ENCODE data around the gene FYTTD1.
"Not testable (repeated sequence)": the region's sequence is repeated elsewhere in the genome, so short reads cannot be mapped to it uniquely, and the experiment has no call there.

FYTTD1 gene

GRCh38 chr3:197749601-197750395, at the start of gene FYTTD1:
Gene FYTTD1 (plus strand): TSS chr3:197749883. CDS start chr3:197749972, 89 bp downstream.
- peak; percentile 48 to 97 (median 88) for DNase-seq

- no peak for DNase-seq
Observed at GRCh38 chr3:197700095-197700494, 49.6 kb upstream of the FYTTD1 start.

- no peak for DNase-seq
Observed at GRCh38 chr3:197701841-197702240, 47.8 kb upstream of the FYTTD1 start.

- no peak for DNase-seq
Observed at GRCh38 chr3:197706658-197707057, 43.0 kb upstream of the FYTTD1 start.

GRCh38 chr3:197709135-197709534, 40.5 kb upstream of the FYTTD1 start:
- no peak for DNase-seq

GRCh38 chr3:197710965-197711364, 38.7 kb upstream of the FYTTD1 start:
- DNase-seq, result not testable (repeated sequence)

- DNase-seq, result peak in 50 of 51 donors; percentile 4 to 91 (median 70)
Observed at GRCh38 chr3:197711973-197712707, 37.5 kb upstream of the FYTTD1 start.

GRCh38 chr3:197713477-197713822, 36.2 kb upstream of the FYTTD1 start:
- no peak for DNase-seq

GRCh38 chr3:197714251-197714650, 35.4 kb upstream of the FYTTD1 start:
- DNase-seq, result no peak

- no peak for DNase-seq
Observed at GRCh38 chr3:197718891-197719290, 30.8 kb upstream of the FYTTD1 start.

GRCh38 chr3:197720694-197721093, 29.0 kb upstream of the FYTTD1 start:
- no peak for DNase-seq

GRCh38 chr3:197722734-197723133, 26.9 kb upstream of the FYTTD1 start:
- DNase-seq, result no peak

GRCh38 chr3:197727878-197728277, 21.8 kb upstream of the FYTTD1 start:
- DNase-seq, result not testable (repeated sequence)

GRCh38 chr3:197728487-197728886, 21.2 kb upstream of the FYTTD1 start:
- DNase-seq, result no peak

GRCh38 chr3:197730200-197730599, 19.5 kb upstream of the FYTTD1 start:
- peak in 1 of 51 donors; percentile 15 for DNase-seq

- DNase-seq, result not testable (repeated sequence)
Observed at GRCh38 chr3:197730770-197731169, 18.9 kb upstream of the FYTTD1 start.

- not testable (repeated sequence) for DNase-seq
Observed at GRCh38 chr3:197731483-197731882, 18.2 kb upstream of the FYTTD1 start.

GRCh38 chr3:197733042-197733441, 16.6 kb upstream of the FYTTD1 start:
- no peak for DNase-seq

- DNase-seq, result no peak
Observed at GRCh38 chr3:197734667-197735318, 14.9 kb upstream of the FYTTD1 start.

GRCh38 chr3:197736010-197736490, 13.6 kb upstream of the FYTTD1 start:
- DNase-seq, result peak in 6 of 51 donors; percentile 16 to 52 (median 42)

- DNase-seq, result peak; percentile 53 to 98 (median 94)
Observed at GRCh38 chr3:197736491-197737318, 13.0 kb upstream of the FYTTD1 start, which contains the start of gene RUBCN. Gene RUBCN (minus strand): TSS chr3:197736904. CDS start chr3:197736719, 185 bp downstream.
